ENCODE data around the gene HS3ST2.

DNA sequence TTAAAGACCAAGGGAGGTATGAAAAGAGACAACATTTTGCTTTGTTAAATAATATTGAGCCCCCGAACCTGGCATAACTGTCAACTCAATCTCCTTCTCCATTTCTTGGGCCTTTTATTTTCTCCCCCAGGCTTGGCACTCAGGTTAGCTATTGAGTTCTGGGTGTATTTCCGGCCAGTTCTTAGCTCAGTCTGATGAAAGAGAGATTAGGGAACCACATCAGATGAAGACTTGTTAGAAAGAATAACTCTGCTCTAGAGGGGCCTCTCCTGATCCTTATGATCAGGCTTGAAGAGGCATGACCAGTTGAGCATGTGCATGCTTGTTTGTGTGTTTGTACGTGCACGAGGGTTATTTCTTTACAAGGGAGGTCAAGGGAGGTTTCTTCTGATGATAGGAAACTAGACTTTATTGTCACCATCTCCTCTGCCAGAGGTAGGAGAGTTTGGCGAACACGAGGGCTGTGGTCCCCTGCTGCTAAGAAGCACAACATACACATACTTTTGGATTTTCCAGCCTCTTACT lies 29.2 kb upstream of the HS3ST2 start:
- TF ChIP-seq POLR2A (IDR thresholded peaks at IDR 0.05): no peak
- TF ChIP-seq CTCF (IDR thresholded peaks at IDR 0.05): no peak
